Lung (tissue), 12 donors: ENCODE data around the gene ENO1. TPM values are rescaled to one million over a fixed set of nuclear protein-coding genes. Genes with fewer than 3 reads are reported as not detected.

Source experiments
- ATAC-seq: fragments of 200-7000 bp; cut with Tn5 transposase; one replicate; pipeline ENCODE4 v1.9.1; 2020; ENCODE audit warnings: moderate number of reproducible peaks; ENCODE audit not compliant: insufficient read depth, low FRiP score
- DNase-seq, 3 donors: peaks; one replicate each; pipeline ENCODE4 v3.0.0-alpha.2; 2013 to 2017
- H3K27ac ChIP-seq, 2 donors: one replicate each; pipeline ENCODE4 v1.5.1; 2013; ENCODE audit warnings: mild to moderate bottlenecking in 2 of 2, moderate library complexity in 2 of 2, control low read depth in 1 of 2, inconsistent platforms in 1 of 2, low read depth in 1 of 2, low read length in 1 of 2
- H3K27me3 ChIP-seq, 3 donors: one replicate each; pipeline ENCODE4 v1.5.1; 2013; ENCODE audit warnings: low read length in 2 of 3; ENCODE audit not compliant: control insufficient read depth in 3 of 3, insufficient read depth in 3 of 3
- H3K36me3 ChIP-seq, 4 donors: one replicate each; pipeline ENCODE4 v1.5.1; 2013; ENCODE audit warnings: low read length in 4 of 4, mild to moderate bottlenecking in 1 of 4, moderate library complexity in 1 of 4; ENCODE audit not compliant: control insufficient read depth in 4 of 4, insufficient read depth in 4 of 4
- H3K4me1 ChIP-seq, 5 donors: one replicate each; pipeline ENCODE4 v1.5.1; 2013; ENCODE audit warnings: low read length in 5 of 5, mild to moderate bottlenecking in 2 of 5, moderate library complexity in 1 of 5; ENCODE audit not compliant: control insufficient read depth in 5 of 5, insufficient read depth in 5 of 5
- H3K4me3 ChIP-seq: one replicate; pipeline ENCODE4 v1.5.1; 2013; ENCODE audit warnings: mild to moderate bottlenecking, control low read depth, moderate library complexity
- H3K9ac ChIP-seq, 2 donors: one replicate each; pipeline ENCODE4 v1.5.1; 2013; ENCODE audit warnings: low read length in 2 of 2, control low read depth in 1 of 2; ENCODE audit not compliant: insufficient read depth in 1 of 2
- H3K9me3 ChIP-seq, 4 donors: one replicate each; pipeline ENCODE4 v1.5.1; 2013; ENCODE audit warnings: low read length in 3 of 4, mild to moderate bottlenecking in 1 of 4, moderate library complexity in 1 of 4; ENCODE audit not compliant: control insufficient read depth in 4 of 4, insufficient read depth in 3 of 4
- WGBS, 2 donors: extraction: QIAGEN DNeasy Blood & Tissue Kit; methylation state at CpG; one replicate each; pipeline ENCODE4 v1.1.7; 2013; 5-methylcytosine and 5-hydroxymethylcytosine counted together
- polyA plus RNA-seq, 2 donors: library from polyadenylated mRNA; stranded (reverse); fragments of 200-250 nt; gene quantifications; one replicate each; pipeline ENCODE4 v1.2.1, GENCODE V29; 2013
- total RNA-seq, 2 donors: library from RNA; depleted of rRNA in 1 of 2; stranded (reverse); fragments of >200 nt in 1 of 2; gene quantifications; one replicate each; pipeline ENCODE4 v1.2.1, GENCODE V29; 2014 to 2021
- TF ChIP-seq, protein P1 (sequence below): IDR thresholded peaks from 2 replicates; pipeline ENCODE4 v1.5.1; 2012; ENCODE audit warnings: mild to moderate bottlenecking; ENCODE audit errors: control extremely low read depth, extremely low read depth
- donor health status: control.
- donor health status: control.
- donor health status: Bipolar disorder and iron deficiency.
- donor health status: healthy.
- donor health status: DM: yes; HTN: yes; CAD: no.

The ENO1 gene
- total and polyA plus RNA-seq, 4 donors = 449 to 1,784 (median 959) TPM

DNA sequence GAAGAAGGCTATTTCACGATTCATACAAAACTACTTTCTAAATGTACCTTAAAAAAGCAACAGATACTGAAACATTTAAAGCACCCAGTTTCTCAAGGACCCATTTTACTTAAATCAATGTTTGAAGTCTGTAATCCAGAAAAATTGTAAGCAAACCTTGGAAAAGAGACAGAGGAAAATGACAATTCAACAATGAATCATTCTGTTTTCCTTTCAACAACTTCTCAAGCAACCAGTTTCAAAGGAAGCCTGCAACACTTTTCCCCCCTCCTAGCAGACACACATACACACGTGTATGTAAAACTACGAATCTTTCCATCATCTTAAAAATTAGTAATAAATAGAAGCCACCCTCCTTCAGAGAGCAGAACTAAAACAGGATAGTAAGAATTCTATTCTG is 62.2 kb downstream of the ENO1 start:
- no peak overlapping the region for H3K4me3 ChIP-seq
- peak overlapping the region; percentile 97 for H3K9ac ChIP-seq
- 1 to 4% methylated on average over 3 of the region's 3 CpGs for WGBS, 2 donors
- peaks cover 2 to 46% (median 11%) of the 10 kb centered on the region in 5 donors for H3K4me1 ChIP-seq
- ATAC-seq = no peak
- peak in 2 of 3 donors; percentile 55 to 64 for DNase-seq
- no peaks in the 10 kb centered on the region for H3K36me3 ChIP-seq
- H3K9me3 ChIP-seq = no peaks in the 10 kb centered on the region
- H3K27ac ChIP-seq = peak overlapping the region in 1 of 2 donors; percentile 80
- TF ChIP-seq, protein P1, sequence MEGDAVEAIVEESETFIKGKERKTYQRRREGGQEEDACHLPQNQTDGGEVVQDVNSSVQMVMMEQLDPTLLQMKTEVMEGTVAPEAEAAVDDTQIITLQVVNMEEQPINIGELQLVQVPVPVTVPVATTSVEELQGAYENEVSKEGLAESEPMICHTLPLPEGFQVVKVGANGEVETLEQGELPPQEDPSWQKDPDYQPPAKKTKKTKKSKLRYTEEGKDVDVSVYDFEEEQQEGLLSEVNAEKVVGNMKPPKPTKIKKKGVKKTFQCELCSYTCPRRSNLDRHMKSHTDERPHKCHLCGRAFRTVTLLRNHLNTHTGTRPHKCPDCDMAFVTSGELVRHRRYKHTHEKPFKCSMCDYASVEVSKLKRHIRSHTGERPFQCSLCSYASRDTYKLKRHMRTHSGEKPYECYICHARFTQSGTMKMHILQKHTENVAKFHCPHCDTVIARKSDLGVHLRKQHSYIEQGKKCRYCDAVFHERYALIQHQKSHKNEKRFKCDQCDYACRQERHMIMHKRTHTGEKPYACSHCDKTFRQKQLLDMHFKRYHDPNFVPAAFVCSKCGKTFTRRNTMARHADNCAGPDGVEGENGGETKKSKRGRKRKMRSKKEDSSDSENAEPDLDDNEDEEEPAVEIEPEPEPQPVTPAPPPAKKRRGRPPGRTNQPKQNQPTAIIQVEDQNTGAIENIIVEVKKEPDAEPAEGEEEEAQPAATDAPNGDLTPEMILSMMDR = no peak
- no peaks in the 10 kb centered on the region for H3K27me3 ChIP-seq

DNA sequence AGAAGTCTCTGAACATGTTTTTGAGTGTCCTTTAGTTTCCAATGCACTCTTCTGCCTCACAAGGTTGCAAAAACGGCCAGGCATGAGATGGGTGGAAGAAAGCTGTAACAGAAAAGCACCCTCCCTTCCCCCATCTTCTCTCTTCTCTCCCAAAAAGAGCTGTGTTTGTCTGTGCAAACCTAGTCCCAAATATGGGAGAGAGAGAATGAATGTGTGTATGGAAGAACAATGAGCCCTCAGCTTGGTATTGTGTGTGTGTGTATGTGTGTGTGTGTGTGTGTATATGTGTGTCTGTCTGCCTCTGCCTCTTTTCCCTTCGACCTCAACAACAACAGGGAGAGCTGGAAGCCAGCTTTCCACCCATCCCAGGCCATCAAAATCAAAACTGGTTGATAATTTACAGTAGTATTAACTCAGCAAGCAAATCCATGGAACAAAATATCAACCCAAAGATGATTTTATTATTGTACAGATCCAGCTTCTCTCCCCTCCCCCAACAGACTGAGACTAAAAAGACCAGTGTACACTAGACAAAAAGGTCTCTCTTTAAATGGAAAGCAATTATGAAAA is 62.8 kb downstream of the ENO1 start:
- ATAC-seq = no peak
- H3K27ac ChIP-seq = peak overlapping the region in 1 of 2 donors; percentile 67
- peak; percentile 24 to 65 (median 63) for DNase-seq
- H3K4me1 ChIP-seq = peaks cover 2 to 46% (median 11%) of the 10 kb centered on the region in 5 donors
- WGBS, 2 donors = 2 to 6% methylated on average over 2 of the region's 2 CpGs
- no peak overlapping the region for H3K4me3 ChIP-seq
- TF ChIP-seq, protein P1 = no peak
- H3K9me3 ChIP-seq = no peaks in the 10 kb centered on the region
- H3K27me3 ChIP-seq = no peaks in the 10 kb centered on the region
- H3K36me3 ChIP-seq = no peaks in the 10 kb centered on the region
- H3K9ac ChIP-seq = peak overlapping the region in 1 of 2 donors; percentile 97

DNA sequence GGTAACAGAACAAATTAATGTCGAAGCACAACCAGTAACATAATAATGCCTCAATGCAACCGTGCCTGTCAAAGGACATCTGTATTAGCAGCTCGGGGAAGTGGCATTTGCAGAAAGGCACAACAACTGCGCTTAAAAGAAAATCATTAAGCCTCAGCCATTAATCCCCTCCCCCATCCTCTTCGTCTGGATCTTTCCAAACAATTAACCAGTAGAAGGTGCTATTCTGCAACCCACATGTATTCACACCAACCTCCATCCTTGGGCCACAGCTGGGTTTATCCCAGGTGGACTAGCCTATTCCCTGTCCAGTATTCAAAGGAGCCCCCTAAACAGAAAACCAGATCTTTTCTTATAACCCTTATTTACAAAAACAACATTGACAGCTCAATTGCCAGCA is 63.6 kb downstream of the ENO1 start:
- no peak for ATAC-seq

More for the DNA sequence above, 63.6 kb downstream of the ENO1 start:
- H3K9me3 ChIP-seq = no peaks in the 10 kb centered on the region
- no peaks in the 10 kb centered on the region for H3K27me3 ChIP-seq
- 29 to 36% methylated on average over 5 of the region's 5 CpGs for WGBS, 2 donors
- H3K4me3 ChIP-seq = no peak overlapping the region
- peak in 2 of 3 donors; percentile 26 to 54 for DNase-seq
- H3K27ac ChIP-seq = peak overlapping the region in 1 of 2 donors; percentile 2
- no peaks in the 10 kb centered on the region for H3K36me3 ChIP-seq
- peak overlapping the region in 1 of 2 donors; percentile 64 for H3K9ac ChIP-seq
- peaks cover 2 to 46% (median 11%) of the 10 kb centered on the region in 5 donors for H3K4me1 ChIP-seq
- TF ChIP-seq, protein P1 = no peak
